ENCODE data around the gene ANKRD12. TPM values are rescaled to one million over a fixed set of nuclear protein-coding genes. Genes with fewer than 3 reads are reported as not detected.

ANKRD12 gene
- total and polyA plus RNA-seq, 12 donors: 14.1 to 91.2 (median 36.5) TPM

GRCh38 chr18:9124824-9125223 lies 11.8 kb upstream of the ANKRD12 start:
- WGBS, 4 donors: 95 to 100% (median 97%) methylated on average over 1 of the region's 1 CpG
- Histone ChIP-seq H3K36me3 (replicated peaks in 1 of 2) (peaks cover 0 to 58% of the 10 kb centered on the region in 2 donors), H3K27me3 (no peaks in the 10 kb centered on the region), H3K27ac (no peak overlapping the region), H3K4me1 (replicated peaks in 1 of 2) (peaks cover 0 to 20% of the 10 kb centered on the region in 2 donors), H3K4me3 (no peak overlapping the region), H3K9me3 (replicated peaks in 1 of 3) (no peaks in the 10 kb centered on the region)
- intact Hi-C loops (cut with DNase I): no loop called here
- no peak for DNase-seq
- TF ChIP-seq POLR2A (IDR thresholded peaks at IDR 0.05) (no peak), CTCF (IDR thresholded peaks at IDR 0.05) (no peak)

DNA sequence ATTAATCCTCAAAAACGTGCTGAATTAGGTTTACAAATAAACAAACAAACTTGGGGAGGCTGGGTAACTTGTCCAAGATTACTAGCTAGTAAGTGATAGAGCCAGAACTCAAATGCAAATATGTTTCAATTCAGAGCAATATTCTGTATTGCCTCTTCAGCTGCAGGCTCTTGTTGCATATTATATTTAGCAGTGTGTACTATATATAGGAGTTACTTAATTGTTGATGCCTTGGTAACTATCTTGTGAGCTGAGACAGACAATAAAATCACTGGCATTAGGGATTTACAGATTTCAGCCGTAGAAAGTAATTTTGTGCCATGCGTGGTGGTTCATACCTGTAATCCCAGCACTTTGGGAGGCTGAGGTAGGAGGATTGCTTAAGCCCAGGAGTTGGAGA lies 10.2 kb upstream of the ANKRD12 start:
- 75 to 85% (median 82%) methylated on average over 3 of the region's 3 CpGs for WGBS, 4 donors
- TF ChIP-seq POLR2A (IDR thresholded peaks at IDR 0.05): no peak
- no peak for TF ChIP-seq CTCF (IDR thresholded peaks at IDR 0.05)
- intact Hi-C loops (cut with DNase I): no loop called here
- Histone ChIP-seq H3K27me3 (no peaks in the 10 kb centered on the region), H3K36me3 (replicated peaks in 1 of 2) (peaks cover 0 to 57% of the 10 kb centered on the region in 2 donors), H3K27ac (no peak overlapping the region), H3K4me3 (no peak overlapping the region), H3K9me3 (replicated peaks in 1 of 3) (no peaks in the 10 kb centered on the region), H3K4me1 (replicated peaks in 1 of 2) (peaks cover 0 to 12% of the 10 kb centered on the region in 2 donors)
- DNase-seq: no peak

- Histone ChIP-seq H3K27ac (no peak overlapping the region), H3K4me3 (no peak overlapping the region), H3K9me3 (replicated peaks in 1 of 3) (no peaks in the 10 kb centered on the region), H3K27me3 (no peaks in the 10 kb centered on the region), H3K36me3 (replicated peaks in 1 of 2) (peaks cover 0 to 69% of the 10 kb centered on the region in 2 donors), H3K4me1 (replicated peaks in 1 of 2) (peaks cover 0 to 6% of the 10 kb centered on the region in 2 donors)
- WGBS, 4 donors: 82 to 94% (median 86%) methylated on average over 4 of the region's 4 CpGs
- DNase-seq: no peak
- intact Hi-C loops (cut with DNase I): no loop called here
- TF ChIP-seq POLR2A (IDR thresholded peaks at IDR 0.05): no peak
- TF ChIP-seq CTCF (IDR thresholded peaks at IDR 0.05): no peak
These were observed 6.4 kb upstream of the ANKRD12 start for GRCh38 chr18:9130195-9130594.

GRCh38 chr18:9130806-9131205 lies 5.8 kb upstream of the ANKRD12 start:
- Histone ChIP-seq H3K4me3 (no peak overlapping the region), H3K27me3 (no peaks in the 10 kb centered on the region), H3K36me3 (replicated peaks in 1 of 2) (peaks cover 0 to 65% of the 10 kb centered on the region in 2 donors), H3K27ac (no peak overlapping the region), H3K9me3 (replicated peaks in 1 of 3) (no peaks in the 10 kb centered on the region), H3K4me1 (replicated peaks in 1 of 2) (peaks cover 6 to 12% of the 10 kb centered on the region in 2 donors)
- 54 to 77% (median 64%) methylated on average over 2 of the region's 2 CpGs for WGBS, 4 donors
- intact Hi-C loops (cut with DNase I): no loop called here
- TF ChIP-seq CTCF (IDR thresholded peaks at IDR 0.05): no peak
- TF ChIP-seq POLR2A (IDR thresholded peaks at IDR 0.05): no peak
- no peak for DNase-seq
